Measurements from ENCODE around the gene METTL26. TPM values are rescaled to one million over a fixed set of nuclear protein-coding genes. Genes with fewer than 3 reads are reported as not detected.

Gene METTL26
- polyA plus RNA-seq, 3 donors, result 57.1 to 80.9 (median 70.4) TPM

DNA sequence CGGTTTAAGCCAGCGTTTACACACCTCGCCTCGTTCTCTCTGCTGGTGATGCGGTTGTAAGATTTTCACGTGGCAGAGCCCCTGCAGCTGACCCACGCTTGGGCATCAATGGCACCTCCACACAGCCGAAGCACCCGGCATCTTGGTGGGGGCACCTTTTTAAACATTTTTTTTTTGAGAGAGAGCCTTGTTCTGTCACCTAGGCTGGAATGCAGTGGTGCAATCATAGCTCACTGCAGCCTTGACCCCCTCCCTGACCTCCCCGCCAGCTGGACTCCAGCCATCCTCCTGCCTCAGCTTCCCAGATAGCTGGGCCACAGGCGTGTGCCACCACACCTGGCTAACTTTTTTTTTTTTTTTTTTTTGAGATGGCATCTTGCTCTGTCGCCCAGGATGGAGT lies 17.9 kb upstream of the METTL26 start:
- no peak overlapping the region for H2AFZ ChIP-seq (ENCODE audit: insufficient read depth, low read depth, low read length, poor library complexity, severe bottlenecking)
- H3K27ac Mint-ChIP-seq, result peak overlapping the region in 2 of 7 donors; percentile 8 to 52
- no peaks in the 10 kb centered on the region for H4K20me1 ChIP-seq (ENCODE audit: insufficient read depth, low read length)
- no peaks in the 10 kb centered on the region for H3K9me3 Mint-ChIP-seq
- no peak overlapping the region for H3K4me3 Mint-ChIP-seq
- WGBS (ENCODE audit: insufficient coverage), result 92% methylated on average over 7 of the region's 12 CpGs
- H3K27me3 Mint-ChIP-seq (ENCODE audit: low read depth in 3 of 3), result peaks cover 0 to 3% (median 2%) of the 10 kb centered on the region in 3 donors
- peaks cover 0 to 9% of the 10 kb centered on the region in 2 donors for H3K36me3 Mint-ChIP-seq
- H3K4me1 ChIP-seq (ENCODE audit: control insufficient read depth in 1 of 2, insufficient read depth in 2 of 2, low read length in 2 of 2), result peaks cover 4 to 15% of the 10 kb centered on the region in 2 donors
- H3K4me1 Mint-ChIP-seq, result peaks cover 5% of the 10 kb centered on the region
- H3K4me2 ChIP-seq (replicated peaks; ENCODE audit: extremely low read depth, low read length, poor library complexity, severe bottlenecking), result no peak overlapping the region
- no peak overlapping the region for H3K9ac ChIP-seq (ENCODE audit: insufficient read depth, low read length, poor library complexity, severe bottlenecking)
- no peak overlapping the region for H3K4me3 ChIP-seq (replicated peaks in 1 of 3; ENCODE audit: low read depth in 2 of 3, low read length in 3 of 3)
- H3K79me2 ChIP-seq (ENCODE audit: insufficient read depth, low read length), result no peaks in the 10 kb centered on the region
- no peaks in the 10 kb centered on the region for H3K27me3 ChIP-seq (ENCODE audit: control insufficient read depth in 2 of 2, insufficient read depth in 2 of 2, low read length in 2 of 2)
- no peaks in the 10 kb centered on the region for H3K36me3 ChIP-seq (replicated peaks in 1 of 2; ENCODE audit: control insufficient read depth in 1 of 2, insufficient read depth in 2 of 2, low read length in 2 of 2)
- no peak for TF ChIP-seq CTCF (IDR thresholded peaks at IDR 0.05)
- no peaks in the 10 kb centered on the region for H3K9me3 ChIP-seq (replicated peaks in 1 of 2; ENCODE audit: control insufficient read depth in 1 of 2, insufficient read depth in 1 of 2, low read length in 2 of 2)
- intact Hi-C loops (cut with micrococcal nuclease), result loop anchor here in 1 of 2 donors (5.0 kb wide), 1 partner anchor 72 kb away; no protein-coding TSS in a partner anchor
- H3K27ac ChIP-seq (ENCODE audit: low read depth in 1 of 2, low read length in 2 of 2), result no peak overlapping the region
- DNase-seq, result no peak

GRCh38 chr16:652454-653305 lies 16.6 kb upstream of the METTL26 start:
- no peaks in the 10 kb centered on the region for H3K9me3 ChIP-seq (replicated peaks in 1 of 2; ENCODE audit: control insufficient read depth in 1 of 2, insufficient read depth in 1 of 2, low read length in 2 of 2)
- peaks cover 16 to 29% of the 10 kb centered on the region in 2 donors for H3K4me1 ChIP-seq (ENCODE audit: control insufficient read depth in 1 of 2, insufficient read depth in 2 of 2, low read length in 2 of 2)
- no peak overlapping the region for H3K4me2 ChIP-seq (replicated peaks; ENCODE audit: extremely low read depth, low read length, poor library complexity, severe bottlenecking)
- H3K36me3 Mint-ChIP-seq, result peaks cover 0 to 9% of the 10 kb centered on the region in 2 donors
- no peak overlapping the region for H3K4me3 ChIP-seq (replicated peaks in 1 of 3; ENCODE audit: low read depth in 2 of 3, low read length in 3 of 3)
- H3K36me3 ChIP-seq (replicated peaks in 1 of 2; ENCODE audit: control insufficient read depth in 1 of 2, insufficient read depth in 2 of 2, low read length in 2 of 2), result no peaks in the 10 kb centered on the region
- 93% methylated on average over 27 of the region's 28 CpGs for WGBS (ENCODE audit: insufficient coverage)
- no peak for TF ChIP-seq CTCF (IDR thresholded peaks at IDR 0.05)
- intact Hi-C loops (cut with micrococcal nuclease), result loop anchor here in 1 of 2 donors (5.0 kb wide), 1 partner anchor 70 kb away; no protein-coding TSS in a partner anchor
- DNase-seq, result no peak
- H3K27ac Mint-ChIP-seq, result peak overlapping the region in 1 of 7 donors; percentile 57
- no peaks in the 10 kb centered on the region for H3K27me3 ChIP-seq (ENCODE audit: control insufficient read depth in 2 of 2, insufficient read depth in 2 of 2, low read length in 2 of 2)
- H3K27me3 Mint-ChIP-seq (ENCODE audit: low read depth in 3 of 3), result peaks cover 0 to 3% (median 2%) of the 10 kb centered on the region in 3 donors
- H3K4me3 Mint-ChIP-seq, result no peak overlapping the region
- H3K27ac ChIP-seq (ENCODE audit: low read depth in 1 of 2, low read length in 2 of 2), result no peak overlapping the region
- peaks cover 14% of the 10 kb centered on the region for H3K4me1 Mint-ChIP-seq
- H3K9me3 Mint-ChIP-seq, result no peaks in the 10 kb centered on the region
- H3K79me2 ChIP-seq (ENCODE audit: insufficient read depth, low read length), result no peaks in the 10 kb centered on the region
- H3K9ac ChIP-seq (ENCODE audit: insufficient read depth, low read length, poor library complexity, severe bottlenecking), result no peak overlapping the region
- peaks cover 6% of the 10 kb centered on the region for H4K20me1 ChIP-seq (ENCODE audit: insufficient read depth, low read length)
- H2AFZ ChIP-seq (ENCODE audit: insufficient read depth, low read depth, low read length, poor library complexity, severe bottlenecking), result no peak overlapping the region

Measured in CD14-positive monocyte (primary cell).